Activated naive CD8-positive, alpha-beta T cell (primary cell): Measurements from ENCODE around the gene DCAF15.

Source experiments
- H3K27ac Mint-ChIP-seq: one replicate; pipeline ENCODE4 v1.8.0; 2021; ENCODE audit warnings: mixed read lengths
- H3K27me3 Mint-ChIP-seq: one replicate; pipeline ENCODE4 v1.8.0; 2021; ENCODE audit warnings: mixed read lengths
- H3K36me3 Mint-ChIP-seq: one replicate; pipeline ENCODE4 v1.8.0; 2021; ENCODE audit warnings: mixed read lengths
- H3K4me1 Mint-ChIP-seq: one replicate; pipeline ENCODE4 v1.8.0; 2021; ENCODE audit warnings: low read depth, mixed read lengths
- H3K4me3 Mint-ChIP-seq: one replicate; pipeline ENCODE4 v1.8.0; 2021; ENCODE audit warnings: mild to moderate bottlenecking, mixed read lengths
- H3K9me3 Mint-ChIP-seq: one replicate; pipeline ENCODE4 v1.8.0; 2021; ENCODE audit warnings: low read depth, mixed read lengths

Gene DCAF15

GRCh38 chr19:13984875-13985741, 32.8 kb downstream of the DCAF15 start:
- Mint-ChIP-seq H3K27ac (peak overlapping the region; percentile 98), H3K4me1 (peaks cover 72% of the 10 kb centered on the region), H3K36me3 (no peaks in the 10 kb centered on the region), H3K27me3 (no peaks in the 10 kb centered on the region), H3K9me3 (no peaks in the 10 kb centered on the region), H3K4me3 (peak overlapping the region; percentile 66)

GRCh38 chr19:13985771-13986347, 33.5 kb downstream of the DCAF15 start:
- H3K27ac Mint-ChIP-seq: peak overlapping the region; percentile 98
- peak overlapping the region; percentile 66 for H3K4me3 Mint-ChIP-seq
- peaks cover 73% of the 10 kb centered on the region for H3K4me1 Mint-ChIP-seq
- no peaks in the 10 kb centered on the region for H3K27me3 Mint-ChIP-seq
- H3K36me3 Mint-ChIP-seq: peaks cover under 1% of the 10 kb centered on the region
- H3K9me3 Mint-ChIP-seq: no peaks in the 10 kb centered on the region

GRCh38 chr19:13986348-13986904, 34.1 kb downstream of the DCAF15 start:
- peaks cover 3% of the 10 kb centered on the region for H3K36me3 Mint-ChIP-seq
- H3K27ac Mint-ChIP-seq: peak overlapping the region; percentile 98
- H3K9me3 Mint-ChIP-seq: no peaks in the 10 kb centered on the region
- H3K4me3 Mint-ChIP-seq: peak overlapping the region; percentile 52
- peaks cover 74% of the 10 kb centered on the region for H3K4me1 Mint-ChIP-seq
- no peaks in the 10 kb centered on the region for H3K27me3 Mint-ChIP-seq

GRCh38 chr19:13987101-13987890, 35.0 kb downstream of the DCAF15 start:
- no peaks in the 10 kb centered on the region for H3K9me3 Mint-ChIP-seq
- H3K36me3 Mint-ChIP-seq: peaks cover 3% of the 10 kb centered on the region
- H3K4me1 Mint-ChIP-seq: peaks cover 72% of the 10 kb centered on the region
- peak overlapping the region; percentile 52 for H3K4me3 Mint-ChIP-seq
- H3K27ac Mint-ChIP-seq: peak overlapping the region; percentile 98
- H3K27me3 Mint-ChIP-seq: no peaks in the 10 kb centered on the region

DNA sequence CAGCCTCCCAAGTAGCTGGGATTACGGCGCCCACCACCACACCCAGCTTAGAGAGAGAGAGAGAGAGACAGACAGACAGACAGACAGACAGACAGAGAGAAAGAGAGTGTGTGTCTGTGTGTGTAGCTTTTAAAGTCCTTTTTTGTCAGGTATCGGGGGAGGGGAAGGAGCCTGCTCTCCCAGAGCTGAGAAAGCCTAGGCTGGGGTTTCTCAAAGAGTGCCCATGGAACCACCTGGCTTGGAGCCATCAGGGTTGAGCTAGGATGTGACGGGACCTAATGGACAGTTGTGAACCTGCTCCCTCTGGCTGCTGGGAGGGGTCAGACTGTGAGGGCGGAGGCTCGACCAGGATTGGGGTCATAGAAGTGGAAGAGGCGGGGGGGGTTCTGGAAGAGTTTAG, 37.2 kb downstream of the DCAF15 start:
- no peaks in the 10 kb centered on the region for H3K9me3 Mint-ChIP-seq
- H3K4me1 Mint-ChIP-seq: peaks cover 59% of the 10 kb centered on the region
- no peaks in the 10 kb centered on the region for H3K27me3 Mint-ChIP-seq
- peaks cover 3% of the 10 kb centered on the region for H3K36me3 Mint-ChIP-seq
- no peak overlapping the region for H3K4me3 Mint-ChIP-seq
- H3K27ac Mint-ChIP-seq: peak overlapping the region; percentile 98

DNA sequence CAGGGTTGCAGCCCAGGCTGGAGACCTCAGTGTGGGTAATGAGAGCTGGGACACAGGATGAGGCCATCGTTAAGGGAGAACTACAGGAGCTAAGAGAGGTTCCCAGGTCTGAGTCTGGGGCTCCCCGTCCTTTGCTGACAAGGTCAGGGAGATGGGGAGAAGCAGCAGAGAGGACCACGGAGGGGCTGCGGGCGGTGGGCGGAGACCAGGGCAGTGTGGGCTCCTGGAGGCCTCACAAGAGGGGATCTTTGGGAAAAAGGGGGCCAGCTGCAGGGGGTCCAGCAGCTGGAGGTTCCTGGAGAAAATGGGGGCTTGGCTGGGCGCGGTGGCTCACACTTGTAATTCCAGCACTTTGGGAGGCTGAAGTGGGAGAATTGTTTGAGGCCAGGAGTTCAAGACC, 37.8 kb downstream of the DCAF15 start:
- H3K27me3 Mint-ChIP-seq: no peaks in the 10 kb centered on the region
- peaks cover 54% of the 10 kb centered on the region for H3K4me1 Mint-ChIP-seq
- peak overlapping the region; percentile 98 for H3K27ac Mint-ChIP-seq
- H3K36me3 Mint-ChIP-seq: peaks cover 3% of the 10 kb centered on the region
- H3K4me3 Mint-ChIP-seq: no peak overlapping the region
- H3K9me3 Mint-ChIP-seq: no peaks in the 10 kb centered on the region

DNA sequence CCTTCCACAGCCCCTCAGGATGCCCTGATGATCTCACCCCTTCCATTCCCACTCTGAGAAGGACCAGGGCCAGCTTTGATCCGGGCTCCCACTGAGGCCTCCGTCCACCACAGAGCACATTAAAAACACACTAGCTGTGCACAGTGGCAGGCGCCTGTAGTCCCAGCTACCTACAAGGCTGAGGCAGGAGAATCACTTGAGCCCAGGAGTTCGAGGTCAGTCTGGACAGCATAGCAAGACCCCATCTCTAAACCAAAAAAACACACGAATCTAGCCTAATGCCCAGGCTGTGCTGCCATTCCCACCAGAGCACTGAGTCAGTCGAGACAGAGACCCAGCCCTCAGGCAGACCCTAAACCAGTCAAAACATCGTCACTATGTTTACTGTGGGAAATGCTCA, 39.7 kb downstream of the DCAF15 start:
- Mint-ChIP-seq H3K27ac (no peak overlapping the region), H3K27me3 (no peaks in the 10 kb centered on the region)

GRCh38 chr19:13993590-13994300, 41.4 kb downstream of the DCAF15 start:
- peaks cover 27% of the 10 kb centered on the region for H3K4me1 Mint-ChIP-seq
- peaks cover 3% of the 10 kb centered on the region for H3K36me3 Mint-ChIP-seq
- H3K4me3 Mint-ChIP-seq: no peak overlapping the region
- H3K9me3 Mint-ChIP-seq: no peaks in the 10 kb centered on the region
- H3K27me3 Mint-ChIP-seq: no peaks in the 10 kb centered on the region
- H3K27ac Mint-ChIP-seq: no peak overlapping the region

More for the DNA sequence above, 39.7 kb downstream of the DCAF15 start:
- Mint-ChIP-seq H3K4me1 (peaks cover 39% of the 10 kb centered on the region), H3K4me3 (no peak overlapping the region), H3K36me3 (peaks cover 3% of the 10 kb centered on the region), H3K9me3 (no peaks in the 10 kb centered on the region)

DNA sequence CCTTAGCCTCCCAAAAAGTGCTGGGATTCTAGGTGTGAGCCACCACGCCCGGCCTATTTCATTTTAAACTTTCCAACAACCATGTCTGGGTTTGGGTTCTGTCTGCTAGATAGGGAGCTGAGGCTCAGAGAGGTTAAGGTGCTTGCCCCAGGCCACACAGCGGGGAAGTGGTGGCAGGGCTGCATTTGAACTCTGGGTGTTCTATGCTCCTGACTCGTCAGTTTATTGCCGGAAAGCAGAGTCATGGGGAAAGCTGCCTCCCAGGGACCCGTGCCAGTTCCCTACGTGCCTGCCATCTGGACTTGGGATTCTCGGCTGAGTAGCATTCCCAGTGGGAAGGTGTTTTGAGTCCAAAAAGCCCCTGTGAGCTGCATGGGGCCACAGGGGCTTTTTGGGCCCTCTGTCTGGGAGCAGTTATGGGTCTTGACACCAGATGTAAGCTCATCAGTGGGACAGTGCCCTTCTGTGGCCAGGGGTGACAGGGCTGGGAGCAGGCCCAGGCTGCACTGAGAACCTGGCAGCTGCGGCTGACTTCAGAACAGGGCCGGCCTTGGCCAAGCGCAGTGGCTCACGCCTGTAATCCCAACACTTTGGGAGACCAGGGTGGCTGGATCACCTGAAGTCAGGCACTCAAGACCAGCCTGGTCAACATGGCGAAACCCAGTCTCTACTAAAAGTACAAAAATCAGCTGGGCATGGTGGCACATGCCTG, 42.9 kb downstream of the DCAF15 start:
- peaks cover 16% of the 10 kb centered on the region for H3K4me1 Mint-ChIP-seq
- H3K27ac Mint-ChIP-seq: no peak overlapping the region
- no peaks in the 10 kb centered on the region for H3K27me3 Mint-ChIP-seq
- H3K9me3 Mint-ChIP-seq: no peaks in the 10 kb centered on the region
- peaks cover 3% of the 10 kb centered on the region for H3K36me3 Mint-ChIP-seq
- no peak overlapping the region for H3K4me3 Mint-ChIP-seq

DNA sequence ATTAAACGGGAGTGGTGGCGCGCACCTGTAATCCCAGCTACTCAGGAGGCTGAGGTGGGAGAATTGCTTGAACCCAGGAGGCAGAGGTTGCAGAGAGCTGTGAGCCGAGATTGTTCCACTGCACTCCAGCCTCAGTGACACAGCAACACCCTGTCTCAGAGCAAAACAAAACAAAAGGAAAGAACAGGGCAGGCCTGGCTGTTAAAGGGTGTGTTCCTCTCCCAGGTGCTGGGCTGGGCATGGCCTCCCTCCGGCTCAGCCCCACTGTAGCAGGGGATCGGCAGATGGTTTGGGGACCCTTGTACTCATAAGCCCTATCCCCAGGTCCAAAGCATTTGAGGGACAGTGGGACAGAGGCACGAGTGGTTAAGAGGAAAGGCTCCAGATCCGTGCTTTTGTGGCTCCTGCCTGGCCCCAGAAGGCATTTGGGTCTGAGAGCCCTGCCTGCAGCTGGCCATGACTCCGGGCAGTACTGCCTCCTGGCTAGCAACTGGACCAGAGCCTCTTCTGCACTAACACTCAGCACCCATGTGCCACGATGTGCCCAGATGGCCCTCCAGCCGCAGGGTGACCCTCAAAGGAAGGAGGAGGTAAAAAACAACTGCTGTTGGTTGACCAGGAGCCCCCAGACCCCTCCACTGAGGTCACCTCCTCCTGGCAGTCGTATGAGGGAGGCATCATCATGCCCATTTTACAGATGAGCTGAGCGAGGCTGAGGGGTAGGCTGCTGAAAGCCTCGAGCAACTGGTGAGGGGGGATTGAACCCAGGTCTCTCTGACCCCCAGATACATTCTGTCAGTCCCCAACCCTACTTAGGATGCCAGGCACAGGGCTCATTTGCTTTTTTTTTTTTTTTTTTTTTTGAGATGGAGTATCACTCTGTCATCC, 43.8 kb downstream of the DCAF15 start:
- H3K9me3 Mint-ChIP-seq: no peaks in the 10 kb centered on the region
- H3K4me1 Mint-ChIP-seq: peaks cover 22% of the 10 kb centered on the region
- no peaks in the 10 kb centered on the region for H3K27me3 Mint-ChIP-seq
- H3K4me3 Mint-ChIP-seq: no peak overlapping the region
- H3K27ac Mint-ChIP-seq: no peak overlapping the region
- no peaks in the 10 kb centered on the region for H3K36me3 Mint-ChIP-seq

DNA sequence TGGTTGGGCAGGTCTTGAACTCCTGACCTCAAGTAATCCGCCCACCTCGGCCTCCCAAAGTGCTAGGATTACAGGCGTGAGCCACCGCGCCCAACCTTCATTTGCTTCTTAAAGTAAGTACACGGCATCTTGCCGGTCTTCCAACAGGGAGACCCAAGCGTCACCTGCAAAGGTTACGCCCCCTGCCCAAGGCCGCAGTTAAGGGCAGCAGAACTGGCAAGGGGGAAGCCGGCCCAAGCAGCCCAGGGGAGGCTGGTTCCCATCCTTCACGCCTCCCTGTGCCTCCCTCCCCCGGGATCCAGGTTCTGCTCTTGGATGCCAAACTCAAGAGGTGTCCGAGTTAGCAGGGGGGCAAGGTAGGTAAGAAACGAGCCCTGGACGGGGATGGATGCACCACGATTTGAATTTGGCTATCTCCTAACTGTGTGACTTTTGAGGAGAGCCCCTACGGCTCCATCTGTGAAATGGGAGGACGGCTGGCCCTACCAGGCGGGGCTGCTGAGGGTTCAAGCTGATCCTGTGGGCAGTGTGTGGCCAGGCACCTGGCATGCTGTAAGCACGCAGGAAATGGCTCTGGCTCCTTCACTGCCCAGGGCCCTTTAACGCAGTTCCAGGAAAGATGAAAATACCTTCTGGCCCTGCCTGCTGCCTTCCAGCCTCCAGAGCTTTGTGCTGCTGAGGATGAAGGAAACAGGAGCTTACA, 44.8 kb downstream of the DCAF15 start:
- no peaks in the 10 kb centered on the region for H3K36me3 Mint-ChIP-seq
- peaks cover 26% of the 10 kb centered on the region for H3K4me1 Mint-ChIP-seq
- H3K27me3 Mint-ChIP-seq: no peaks in the 10 kb centered on the region
- H3K4me3 Mint-ChIP-seq: no peak overlapping the region
- no peak overlapping the region for H3K27ac Mint-ChIP-seq
- no peaks in the 10 kb centered on the region for H3K9me3 Mint-ChIP-seq

GRCh38 chr19:13997631-13997962, 45.3 kb downstream of the DCAF15 start:
- Mint-ChIP-seq H3K27me3 (no peaks in the 10 kb centered on the region), H3K9me3 (no peaks in the 10 kb centered on the region), H3K4me1 (peaks cover 28% of the 10 kb centered on the region), H3K4me3 (no peak overlapping the region), H3K36me3 (no peaks in the 10 kb centered on the region), H3K27ac (no peak overlapping the region)

- Mint-ChIP-seq H3K36me3 (no peaks in the 10 kb centered on the region), H3K27ac (peak overlapping the region; percentile 41), H3K9me3 (no peaks in the 10 kb centered on the region), H3K27me3 (no peaks in the 10 kb centered on the region), H3K4me1 (peaks cover 34% of the 10 kb centered on the region), H3K4me3 (no peak overlapping the region)
Observed at GRCh38 chr19:13998426-13998825, 46.1 kb downstream of the DCAF15 start.
